ENCODE results near the gene IGFBP5.

Gene IGFBP5, protein sequence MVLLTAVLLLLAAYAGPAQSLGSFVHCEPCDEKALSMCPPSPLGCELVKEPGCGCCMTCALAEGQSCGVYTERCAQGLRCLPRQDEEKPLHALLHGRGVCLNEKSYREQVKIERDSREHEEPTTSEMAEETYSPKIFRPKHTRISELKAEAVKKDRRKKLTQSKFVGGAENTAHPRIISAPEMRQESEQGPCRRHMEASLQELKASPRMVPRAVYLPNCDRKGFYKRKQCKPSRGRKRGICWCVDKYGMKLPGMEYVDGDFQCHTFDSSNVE

DNA sequence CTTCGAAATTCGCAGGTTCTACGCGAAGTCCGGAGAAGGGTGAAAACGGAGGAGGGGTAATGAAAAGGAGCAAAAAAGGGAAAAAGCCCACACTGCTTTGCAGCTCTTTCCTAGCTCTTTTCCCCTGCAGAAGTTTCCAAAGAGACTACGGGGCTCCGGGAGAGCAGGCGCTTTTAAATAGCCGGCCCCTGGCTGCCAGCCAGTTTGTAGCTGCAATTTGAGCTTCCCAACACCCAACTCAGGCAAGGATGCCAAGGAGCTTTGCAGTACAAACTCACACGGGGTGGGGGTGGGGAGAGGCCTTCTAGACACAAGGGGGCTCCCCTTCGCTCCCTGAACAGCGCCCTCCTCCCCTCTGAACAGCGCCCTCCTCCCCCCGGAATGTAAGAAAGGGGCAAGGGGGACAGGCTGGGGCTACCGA, at the start of gene IGFBP5:
TSS of gene IGFBP5 (minus strand) at position 149 of the 421 bp plus-strand sequence. CDS start 774 bp downstream, outside the sequence.
- DNase-seq = peak; percentile 16

DNA sequence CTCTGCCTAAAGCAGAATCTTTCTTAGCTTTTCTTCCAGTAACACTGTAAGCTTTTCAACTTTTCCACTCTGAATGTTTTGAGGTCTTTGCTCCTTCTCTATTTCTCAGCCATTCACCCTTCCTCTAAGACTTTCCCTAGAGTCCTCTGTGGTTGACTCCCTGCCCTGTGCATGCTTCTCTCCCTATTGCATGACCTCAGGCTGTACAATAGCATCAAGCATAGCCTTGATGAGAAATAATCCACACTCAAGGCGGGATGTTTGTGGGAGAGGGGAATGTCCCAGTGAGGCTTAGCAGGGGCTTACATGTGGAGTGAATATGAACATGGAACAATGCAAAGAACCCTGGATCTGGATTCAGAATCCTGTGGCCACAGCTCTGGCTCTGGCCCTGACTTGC, 48.4 kb upstream of the IGFBP5 start:
- DNase-seq = no peak

DNA sequence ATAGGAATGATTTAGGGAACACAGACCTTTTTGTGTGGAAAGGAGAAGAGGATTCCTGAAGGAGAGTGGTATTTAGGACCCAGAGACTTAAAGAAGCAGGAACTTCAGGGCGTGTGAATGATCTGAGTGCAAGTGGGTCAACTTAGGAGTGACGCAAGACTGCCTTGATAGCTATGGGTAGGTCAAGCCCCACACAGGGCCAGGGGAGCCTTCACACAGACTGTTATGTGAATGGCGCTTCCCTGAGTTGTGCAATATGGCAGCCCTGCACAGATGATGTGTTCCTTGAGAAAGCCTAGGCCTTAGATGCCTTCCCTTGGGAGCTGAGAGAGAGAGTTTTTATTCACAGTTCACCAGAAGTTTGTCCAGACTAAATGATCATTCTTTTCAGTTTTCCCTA, 47.1 kb upstream of the IGFBP5 start:
- DNase-seq = no peak

DNA sequence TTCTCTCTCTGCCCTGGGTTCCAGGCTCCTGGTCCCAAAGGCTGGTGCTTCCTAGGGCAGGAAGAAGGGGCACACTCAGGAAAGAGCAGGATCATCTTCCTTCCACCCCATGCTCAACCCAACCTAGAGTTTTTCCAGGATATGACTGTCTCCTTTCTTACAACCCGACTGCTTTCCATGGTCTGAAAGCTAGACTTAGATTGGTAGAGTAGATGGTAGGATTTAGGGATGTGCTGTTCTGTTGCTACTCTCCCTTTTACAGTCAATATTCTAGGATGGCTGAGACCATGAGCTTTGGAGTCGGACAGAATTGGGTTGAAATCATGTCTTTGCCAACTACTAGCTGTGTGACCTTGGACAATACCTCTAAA, 45.9 kb upstream of the IGFBP5 start:
- no peak for DNase-seq

DNA sequence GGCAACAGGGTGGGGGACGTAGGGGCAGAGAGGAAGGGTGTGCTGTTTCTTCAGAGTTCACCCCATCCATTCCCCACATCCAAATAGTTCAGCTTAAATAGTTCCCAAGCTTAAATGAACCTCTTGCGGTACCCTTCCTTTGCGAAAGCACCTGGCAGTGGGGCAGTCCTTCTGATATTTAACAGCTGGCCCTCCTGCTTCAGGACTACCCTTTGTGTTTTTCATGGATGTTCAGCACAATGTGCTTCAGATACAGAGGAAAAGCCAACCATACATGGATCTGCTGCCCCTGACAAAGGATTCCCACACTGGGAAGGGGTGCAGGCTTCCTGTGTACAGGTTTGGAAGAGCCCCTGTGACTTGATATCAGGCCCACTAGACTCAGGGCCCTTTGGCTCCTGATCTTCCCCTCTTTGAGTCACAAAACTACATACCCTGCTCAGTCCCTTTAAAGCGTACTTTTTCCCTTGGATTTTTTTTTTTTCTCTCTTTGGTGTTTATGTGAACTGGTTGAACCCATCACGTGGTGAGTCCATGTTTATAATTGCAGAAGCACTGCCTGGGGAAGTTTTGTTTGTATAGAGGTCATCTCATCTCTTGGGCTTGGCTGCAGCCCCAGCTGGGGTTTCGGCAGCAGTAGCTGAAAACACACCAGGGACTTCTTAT, 45.3 kb upstream of the IGFBP5 start:
- no peak for DNase-seq

DNA sequence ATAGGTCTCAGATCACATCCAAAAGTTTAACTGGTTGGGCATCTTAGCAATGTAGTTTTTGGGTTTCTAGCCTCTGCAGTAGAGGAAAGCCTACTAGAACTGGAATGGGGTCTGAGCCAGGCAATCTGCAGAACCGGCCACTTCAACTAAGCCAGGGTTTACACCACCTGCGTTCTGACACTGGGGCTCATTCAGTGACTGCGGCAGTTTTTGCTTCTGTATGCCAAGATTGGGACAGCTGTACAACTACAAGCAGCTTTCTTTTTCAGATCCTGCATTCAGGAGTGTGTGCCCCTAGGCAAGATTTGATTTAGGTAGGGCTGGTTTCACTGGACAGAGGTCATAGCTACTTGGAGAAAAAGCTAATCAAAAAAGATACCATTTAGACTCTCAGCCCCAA, 43.7 kb upstream of the IGFBP5 start:
- DNase-seq = no peak

DNA sequence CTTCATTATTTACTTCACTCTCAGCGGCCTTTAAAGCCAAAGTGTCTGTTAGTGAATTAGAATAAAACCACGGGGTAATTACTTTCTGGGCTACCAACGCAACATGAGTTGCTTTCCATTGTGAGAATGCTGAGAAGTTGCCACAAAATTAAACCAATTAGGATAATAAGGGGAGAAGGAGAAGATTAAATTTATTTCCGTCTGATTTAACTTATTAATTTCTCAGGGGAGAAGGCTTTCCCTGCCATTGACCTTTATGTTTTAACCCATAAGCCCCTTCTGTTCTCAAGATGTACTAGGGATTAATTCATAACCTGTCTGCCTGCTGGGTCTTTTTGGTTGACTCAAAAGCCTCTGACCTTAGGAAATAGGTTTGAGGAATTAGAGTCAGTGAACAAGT, 42.3 kb upstream of the IGFBP5 start:
- DNase-seq = no peak

GRCh38 chr2:216736326-216736725, 41.0 kb upstream of the IGFBP5 start:
- no peak for DNase-seq

GRCh38 chr2:216735668-216736067, 40.3 kb upstream of the IGFBP5 start:
- DNase-seq = no peak

DNA sequence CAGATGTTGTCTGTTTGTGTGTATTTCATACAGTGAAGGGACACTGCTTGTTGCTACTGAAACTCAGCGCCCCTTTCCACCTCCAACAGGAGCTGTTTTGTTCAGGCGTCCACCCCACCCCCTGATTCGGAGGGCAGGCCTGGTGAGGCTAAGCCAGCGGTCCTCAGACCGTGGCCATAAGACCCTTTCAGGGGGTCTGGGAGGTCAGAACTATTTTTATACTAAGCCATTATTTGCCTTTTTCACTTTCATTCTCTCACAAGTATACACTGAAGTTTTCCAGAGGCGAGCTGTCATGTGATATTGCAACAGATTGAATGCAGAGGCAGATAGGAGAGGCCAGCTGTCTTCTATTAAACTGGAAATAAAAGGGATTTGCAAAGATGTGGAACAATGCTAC, 39.7 kb upstream of the IGFBP5 start:
- no peak for DNase-seq

GRCh38 chr2:216733046-216733445, 37.7 kb upstream of the IGFBP5 start:
- no peak for DNase-seq

DNA sequence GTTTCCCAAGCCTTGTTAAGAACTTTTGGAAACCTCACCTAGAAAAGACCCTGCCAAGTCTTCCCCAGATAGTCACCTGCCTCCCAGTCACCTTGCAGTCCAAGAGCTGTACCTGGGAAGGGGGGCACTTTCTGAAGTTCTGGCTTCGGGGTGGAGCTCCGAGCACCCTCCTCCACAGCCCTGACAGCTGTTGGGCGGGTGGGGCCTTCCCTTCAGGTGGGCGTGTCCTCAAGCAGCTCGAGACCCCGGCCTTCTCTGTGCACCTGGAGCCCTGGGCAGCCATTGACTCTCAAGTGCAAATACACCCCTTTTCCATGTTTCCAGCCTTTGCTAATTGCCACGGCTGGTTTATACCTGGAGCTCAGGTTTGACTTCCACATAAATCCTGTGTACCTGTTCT, 37.0 kb upstream of the IGFBP5 start:
- DNase-seq = no peak

DNA sequence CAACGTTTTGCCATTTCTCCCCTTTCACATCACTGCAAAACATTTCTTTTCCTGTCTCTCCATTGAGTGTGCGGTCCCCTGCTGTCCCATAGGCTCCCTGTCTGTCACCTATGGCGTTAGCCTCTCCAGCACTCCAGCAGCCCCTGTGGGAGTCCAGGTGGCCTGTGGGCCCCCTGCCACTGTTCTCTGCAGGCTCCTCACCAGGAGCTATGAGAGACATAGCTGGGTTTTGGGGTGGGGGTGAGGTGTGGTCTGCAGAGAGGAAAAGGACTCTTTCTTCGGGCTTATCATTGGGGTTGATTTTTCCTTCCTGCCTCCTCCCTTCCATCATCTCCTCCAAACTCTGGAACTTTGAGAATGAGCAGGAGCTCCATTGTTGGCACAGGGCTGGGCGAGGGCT, 36.1 kb upstream of the IGFBP5 start:
- no peak for DNase-seq

- DNase-seq = no peak
Measured at GRCh38 chr2:216730871-216731270, 35.5 kb upstream of the IGFBP5 start.

DNA sequence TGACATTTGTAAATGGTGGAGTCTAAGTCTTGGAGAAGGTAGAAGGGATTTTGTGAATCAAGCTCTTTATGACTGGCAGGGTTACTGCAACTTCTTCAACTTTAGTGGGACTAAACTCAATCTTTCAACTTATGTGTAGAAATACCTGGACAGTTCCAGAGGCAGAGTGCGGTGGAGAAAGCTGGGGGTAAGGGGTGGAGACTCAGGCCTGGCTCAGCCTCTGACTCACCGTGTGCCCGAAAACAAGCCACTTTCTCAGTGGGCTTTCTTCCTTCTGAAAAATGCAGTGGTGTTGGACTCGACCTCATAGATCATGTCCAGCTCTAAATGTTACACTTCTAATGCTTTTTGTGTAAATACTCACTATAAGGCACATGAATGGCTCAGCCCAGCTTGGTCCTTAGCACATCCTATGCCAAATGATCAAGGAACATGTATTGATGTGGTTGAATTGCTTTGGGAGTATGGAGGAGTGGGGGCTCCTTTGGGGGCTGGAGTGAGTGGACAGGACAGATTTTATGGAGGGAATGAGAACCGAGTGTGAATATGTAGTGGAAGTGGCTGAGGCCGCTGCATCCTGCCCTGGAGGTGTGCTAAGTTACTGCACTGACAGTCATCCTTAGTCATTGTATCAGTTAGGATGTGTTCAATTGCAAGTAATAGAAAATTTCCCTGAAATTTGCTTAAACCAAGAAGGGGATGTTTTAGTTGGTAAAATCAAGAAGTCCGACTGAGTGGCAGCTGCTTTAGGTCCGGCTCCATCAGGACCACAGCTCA, 32.2 kb upstream of the IGFBP5 start:
- no peak for DNase-seq

GRCh38 chr2:216724190-216724589, 28.8 kb upstream of the IGFBP5 start:
- DNase-seq = no peak

DNA sequence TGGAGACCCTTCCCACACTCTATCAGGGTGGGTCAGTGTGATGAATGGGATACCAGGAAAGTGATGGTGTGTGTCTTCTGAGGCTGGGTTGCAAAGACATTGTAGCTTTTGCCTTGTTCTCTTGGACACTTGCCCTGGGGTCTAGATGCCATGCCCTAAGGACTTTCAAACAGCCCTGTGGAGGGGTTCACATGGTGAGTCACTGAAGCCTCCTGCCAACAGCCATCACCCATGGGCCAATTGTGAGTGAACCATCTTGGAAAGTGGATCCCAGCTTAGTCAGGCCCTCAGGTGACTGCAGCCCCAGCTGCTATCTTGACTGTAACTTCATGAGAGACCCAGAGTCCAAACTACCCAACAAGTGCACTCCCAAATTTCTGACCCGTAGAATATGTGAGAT, 25.8 kb upstream of the IGFBP5 start:
- no peak for DNase-seq

GRCh38 chr2:216720722-216721121, 25.4 kb upstream of the IGFBP5 start:
- no peak for DNase-seq

DNA sequence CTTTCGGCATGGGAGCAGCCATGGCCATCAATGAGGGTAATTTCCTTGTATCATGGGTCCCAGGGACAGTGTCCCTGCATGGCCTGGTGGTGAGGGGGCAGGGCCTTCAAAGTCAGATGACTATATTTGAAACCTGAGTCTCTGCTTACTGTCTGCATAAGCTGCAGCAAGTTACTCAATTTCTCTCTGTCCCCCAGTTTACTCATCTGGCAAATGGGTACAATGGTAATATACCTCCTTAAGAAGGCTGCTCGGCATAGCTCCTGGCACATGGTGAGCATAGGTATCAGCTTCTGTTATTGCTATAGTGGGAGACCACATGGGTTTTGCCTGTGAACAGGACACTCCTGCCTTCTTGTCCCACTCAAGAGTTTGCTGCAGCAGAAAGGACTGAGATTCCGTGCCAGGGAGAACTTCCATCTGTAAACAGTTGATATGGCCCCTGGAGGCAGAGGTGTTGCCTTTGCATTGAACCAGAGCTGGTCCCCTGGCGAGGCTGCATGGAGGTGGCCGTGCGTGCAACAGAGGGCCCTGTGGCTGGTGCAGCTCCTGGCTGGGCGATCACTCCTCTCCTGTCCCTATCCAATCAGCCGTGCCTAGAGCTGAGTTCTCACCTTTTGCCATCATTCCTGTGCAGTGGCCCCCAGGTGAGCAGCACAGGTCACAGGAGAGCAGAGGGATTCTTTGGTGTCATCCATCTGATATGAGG, 22.7 kb upstream of the IGFBP5 start:
- DNase-seq = no peak

DNA sequence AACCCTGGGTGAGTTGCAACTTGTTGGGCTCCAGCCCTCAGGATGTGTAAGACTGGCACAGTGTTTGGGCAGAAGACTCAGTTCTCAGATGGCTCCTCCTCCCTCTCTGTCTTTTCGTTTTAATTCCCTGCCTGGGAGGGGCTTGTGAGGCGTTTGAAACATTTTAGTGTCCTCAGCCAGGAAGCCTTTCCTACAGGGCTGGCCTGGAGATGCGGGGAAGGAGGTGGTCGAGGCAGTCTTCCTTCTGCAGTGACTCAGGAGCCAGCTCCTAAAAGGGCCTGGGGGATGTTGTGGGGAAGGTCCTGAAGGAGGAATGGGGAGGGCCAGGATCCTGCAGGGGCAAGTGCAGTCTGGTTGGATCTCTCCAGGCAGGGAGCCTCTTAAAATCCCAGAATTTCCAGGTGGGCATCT, 22.1 kb upstream of the IGFBP5 start:
- DNase-seq = no peak

DNA sequence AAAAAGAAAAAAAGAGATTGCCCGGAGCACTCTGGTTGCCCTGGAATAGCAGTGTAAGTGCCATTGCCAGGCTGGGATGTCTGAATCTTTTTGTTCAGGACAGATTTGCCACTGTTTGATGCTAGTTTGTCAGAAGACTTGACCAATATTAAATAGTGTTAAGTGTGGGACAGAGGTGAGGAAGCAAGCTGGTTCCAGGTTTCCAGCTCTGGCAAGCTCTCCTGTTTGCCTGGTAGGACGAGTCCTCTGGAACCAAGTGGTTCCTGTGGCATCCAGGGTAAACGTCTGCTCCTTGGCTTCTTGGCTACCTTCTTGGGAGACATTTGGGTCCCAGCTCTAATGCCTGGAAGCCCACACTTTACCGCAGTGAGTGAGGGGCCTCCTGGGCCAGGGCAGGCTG, 20.8 kb upstream of the IGFBP5 start:
- no peak for DNase-seq

DNA sequence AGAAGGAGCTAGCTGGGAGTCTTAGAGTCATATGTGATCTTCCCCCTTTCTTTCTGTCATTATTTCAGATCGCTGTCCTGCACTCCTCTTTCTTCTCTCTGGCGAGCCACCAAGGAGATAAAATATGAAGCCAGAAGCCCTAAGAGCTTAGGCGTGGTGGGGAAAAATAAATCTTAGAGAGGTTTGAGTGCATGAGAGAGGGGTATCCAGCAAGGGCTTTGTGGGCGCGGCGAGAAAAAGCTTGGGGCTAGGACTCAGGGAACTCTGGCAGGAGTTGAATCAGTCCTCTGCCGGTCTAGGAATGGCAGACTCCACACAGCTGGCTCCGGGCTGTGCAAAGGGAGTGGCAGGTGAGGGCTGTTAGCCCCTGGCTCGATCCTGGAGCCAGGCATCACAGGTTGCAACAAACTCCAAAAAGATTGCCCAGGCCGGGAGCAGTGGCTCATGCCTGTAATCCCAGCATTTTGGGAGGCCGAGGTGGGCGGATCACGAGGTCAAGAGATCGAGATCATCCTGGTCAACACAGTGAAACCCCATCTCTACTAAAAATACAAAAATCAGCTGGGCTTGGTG, 20.1 kb upstream of the IGFBP5 start:
- DNase-seq = no peak

GRCh38 chr2:216714376-216714775, 19.0 kb upstream of the IGFBP5 start:
- DNase-seq = peak; percentile 86

Measured in kidney glomerular epithelial cell (primary cell).